Measurements from ENCODE around the gene RTF1.

- TF ChIP-seq CTCF (IDR thresholded peaks at IDR 0.05) = no peak
- TF ChIP-seq EZH2 (IDR thresholded peaks at IDR 0.05) = no peak
Measured at GRCh38 chr15:41438206-41438605, 21.3 kb downstream of the RTF1 start.

Measured in neural progenitor cell (in vitro differentiated cells).